PC-3 (cell line): Measurements from ENCODE around the gene LENG1. TPM values are rescaled to one million over a fixed set of nuclear protein-coding genes. Genes with fewer than 3 reads are reported as not detected.

Experiments used
- ATAC-seq: fragments of 200-7000 bp; cut with Tn5 transposase; 2 replicates; pipeline ENCODE4 v1.9.1; 2020; ENCODE audit warnings: mild to moderate bottlenecking, moderate library complexity
- Bru-seq: library from RNA; stranded (reverse); fragments of 400-500 nt; gene quantifications from one replicate; lab custom pipeline; 2021; lab: Mats Ljungman, UMichigan
- BruChase-seq, 2 experiments: library from RNA; stranded (reverse); fragments of 400-500 nt; gene quantifications; one replicate each; lab custom pipeline; 2021; lab: Mats Ljungman, UMichigan
- BruUV-seq: library from RNA; stranded (reverse); fragments of 400-500 nt; replicated peaks from 2 replicates; lab custom pipeline; 2021; lab: Mats Ljungman, UMichigan
- CTCF ChIA-PET: fragments of 300-600 bp; sonication (Branson Sonifier 250); formaldehyde crosslinking; loops from one replicate; lab custom pipeline; 2022; ENCODE audit warnings: antibody characterized with exemption; lab: Charles Lee
- POLR2A ChIA-PET: fragments of 300-600 bp; sonication (Branson Sonifier 250); formaldehyde crosslinking; loops from one replicate; lab custom pipeline; 2022; ENCODE audit warnings: antibody characterized with exemption; ENCODE audit not compliant: unreplicated experiment; lab: Charles Lee
- DNase-seq: peaks from one replicate; pipeline ENCODE4 v3.0.0-alpha.2; 2015
- H2AFZ ChIP-seq: fragments of 300-600 bp; sonication (generic); 2 replicates; pipeline ENCODE4 v1.6.0; 2016; ENCODE audit warnings: antibody characterized with exemption, low read length
- H3F3A ChIP-seq: fragments of 300-600 bp; sonication (generic); one replicate; pipeline ENCODE4 v1.6.0; 2017; ENCODE audit warnings: antibody characterized with exemption, low read length, control low read depth, mild to moderate bottlenecking; ENCODE audit not compliant: unreplicated experiment
- H3K27ac ChIP-seq: fragments of 300-600 bp; sonication (generic); 2 replicates; pipeline ENCODE4 v1.5.1; 2016; ENCODE audit warnings: mild to moderate bottlenecking, low read length
- H3K27me3 ChIP-seq: fragments of 300-600 bp; sonication (generic); 2 replicates; pipeline ENCODE4 v1.6.1; 2016; ENCODE audit warnings: low read length, mixed read lengths
- H3K36me3 ChIP-seq: fragments of 300-600 bp; sonication (generic); 2 replicates; pipeline ENCODE4 v1.6.1; 2016; ENCODE audit warnings: low read depth, mixed run types, low read length, mixed read lengths
- H3K4me1 ChIP-seq: fragments of 300-600 bp; sonication (generic); 2 replicates; pipeline ENCODE4 v1.5.1; 2016; ENCODE audit warnings: low read length; ENCODE audit not compliant: insufficient read depth
- H3K4me2 ChIP-seq: fragments of 300-600 bp; sonication (generic); 2 replicates; pipeline ENCODE4 v1.6.0; 2016; ENCODE audit warnings: low read length
- H3K4me3 ChIP-seq: fragments of 300-600 bp; sonication (generic); 2 replicates; pipeline ENCODE4 v1.5.1; 2016; ENCODE audit warnings: mild to moderate bottlenecking, low read length, mixed read lengths
- H3K79me2 ChIP-seq: fragments of 300-600 bp; sonication (generic); 2 replicates; pipeline ENCODE4 v1.6.1; 2017; ENCODE audit warnings: low read length, mixed read lengths
- H3K9ac ChIP-seq: fragments of 300-600 bp; sonication (generic); 2 replicates; pipeline ENCODE4 v1.6.0; 2016; ENCODE audit warnings: mild to moderate bottlenecking, low read length
- H3K9me2 ChIP-seq: fragments of 300-600 bp; sonication (generic); replicated peaks from 2 replicates; pipeline ENCODE4 v1.6.1; 2016; ENCODE audit warnings: mixed run types, low read length, mixed read lengths
- H3K9me3 ChIP-seq: fragments of 300-600 bp; sonication (generic); 2 replicates; pipeline ENCODE4 v1.6.1; 2016; ENCODE audit warnings: low read length, mixed read lengths
- H4K20me1 ChIP-seq: fragments of 300-600 bp; sonication (generic); 2 replicates; pipeline ENCODE4 v1.6.1; 2016; ENCODE audit warnings: low read length, mixed read lengths
- CTCF ChIP-seq: fragments of 300-600 bp; sonication (generic); conservative IDR thresholded peaks from 2 replicates; pipeline ENCODE4 v1.5.1; 2017; ENCODE audit warnings: antibody characterized with exemption, low read depth, mild to moderate bottlenecking, low read length
- EZH2phosphoT487 ChIP-seq: fragments of 300-600 bp; sonication (generic); IDR thresholded peaks from 2 replicates; pipeline ENCODE4 v1.6.1; 2018; ENCODE audit warnings: mild to moderate bottlenecking, antibody characterized with exemption, low read length, borderline replicate concordance
- intact Hi-C: fragments of 100-400 bp; cut with micrococcal nuclease; formaldehyde crosslinking; loops from 2 replicates; pipeline ENCODE4 v1.9.0; 2023
- long read RNA-seq: library from polyadenylated mRNA; unstranded; transcript quantifications from one replicate; pipeline ENCODE4 v2.0.0, GENCODE V29; 2021; ENCODE audit not compliant: unreplicated experiment
- total RNA-seq: library from RNA; depleted of rRNA; stranded (reverse); fragments of >200 nt; gene quantifications from 2 replicates; pipeline ENCODE4 v1.2.3, GENCODE V29; 2014; rRNA removed

The LENG1 gene
- 13.6 and 18.8 TPM in 2 replicates for total RNA-seq
- Bru-seq, nascent RNA: percentile 80 among the genes with signal in this experiment
- percentile 71 among the genes with signal in this experiment for BruChase-seq, experiment 1, labeled RNA remaining after a 6-hour chase
- percentile 75 among the genes with signal in this experiment for BruChase-seq, experiment 2, labeled RNA remaining after a 2-hour chase
- long read RNA-seq, transcript LENG1-201 (4 exons, 1,542 nt): major isoform, 13 of 15 reads
- long read RNA-seq, partial matches to known transcripts: 0 of 15 reads
- long read RNA-seq, other reads (novel, unspliced or antisense): 2 of 15 reads

- intact Hi-C loops: loop anchor here (1.0 to 5.0 kb wide), 3 partner anchors 22 to 43 kb away; partner anchors contain the start of genes CNOT3, RPS9 and TSEN34
- peak within 1 kb of the TSS; percentile 84 for H3K4me2 ChIP-seq
- H3K9me3 ChIP-seq: no peaks in the 10 kb centered on the region
- TF ChIP-seq CTCF (peak; percentile 34; the same call in 1 of the 2 replicates), EZH2phosphoT487 (no peak)
- no TSS peak for BruUV-seq
- H3K79me2 ChIP-seq: peaks cover 23% of the 10 kb centered on the region
- no peaks in the 10 kb centered on the region for H3K9me2 ChIP-seq
- peaks cover 20% of the 10 kb centered on the region for H3K36me3 ChIP-seq
- H3K9ac ChIP-seq: peak within 1 kb of the TSS; percentile 75
- ChIA-PET POLR2A (interaction anchor here (0.6 to 1.6 kb wide), 6 partner anchors 10 to 34 kb away, joined by 3 to 5 read pairs (median 4); partner anchors contain the start of genes CNOT3 and MBOAT7), CTCF (interaction anchor here (0.5 to 1.9 kb wide), 3 partner anchors 12 to 132 kb away, joined by 3 to 10 read pairs (median 4); partner anchors contain the start of gene CNOT3)
- no peaks in the 10 kb centered on the region for H4K20me1 ChIP-seq
- peak within 1 kb of the TSS; percentile 71 for H3K4me3 ChIP-seq
- H3F3A ChIP-seq: no peaks in the 10 kb centered on the region
- no peaks in the 10 kb centered on the region for H3K27me3 ChIP-seq
- H3K4me1 ChIP-seq: peaks cover 38% of the 10 kb centered on the region
- peak within 1 kb of the TSS; percentile 70 for H2AFZ ChIP-seq
- peak within 1 kb of the TSS; percentile 72 for H3K27ac ChIP-seq
- DNase-seq: peak; percentile 100
- peak; percentile 81 for ATAC-seq
Measured at GRCh38 chr19:54159352-54160181, at the start of gene LENG1. TSS of gene LENG1 (minus strand) at chr19:54159721. CDS start at chr19:54159695, 26 bp downstream.

- Histone ChIP-seq H3K27ac (no peak overlapping the region), H3K4me3 (no peak overlapping the region), H3K4me2 (peak overlapping the region; percentile 32; the same call in 1 of the 2 replicates), H3K9me2 (no peaks in the 10 kb centered on the region), H3K9me3 (no peaks in the 10 kb centered on the region), H3K36me3 (peaks cover 52% of the 10 kb centered on the region), H2AFZ (no peak overlapping the region), H4K20me1 (peaks cover 72% of the 10 kb centered on the region), H3F3A (peaks cover 33% of the 10 kb centered on the region), H3K27me3 (no peaks in the 10 kb centered on the region), H3K4me1 (peaks cover 47% of the 10 kb centered on the region), H3K9ac (no peak overlapping the region), H3K79me2 (peaks cover 61% of the 10 kb centered on the region)
- DNase-seq: peak; percentile 39
- intact Hi-C loops: no loop called here
- ChIA-PET POLR2A (interaction anchor here (1.6 kb wide), 1 partner anchor 18 kb away, joined by 18 read pairs; the partner anchor contains the start of genes MBOAT7 and TSEN34), CTCF (no interaction called here)
- no peak for TF ChIP-seq CTCF
- BruUV-seq: no TSS peak
- peak; percentile 3 for ATAC-seq
Measured at GRCh38 chr19:54208784-54209057, 49.2 kb upstream of the LENG1 start.
